Dedifferentiated amniotic fluid mesenchymal stem cell (primary cell): ENCODE measurements around the gene SYNDIG1.

Experiments
- DNase-seq: peaks from one replicate; pipeline ENCODE4 v3.0.0-alpha.2; 2016; ENCODE audit errors: extremely low spot score

The SYNDIG1 gene

DNA sequence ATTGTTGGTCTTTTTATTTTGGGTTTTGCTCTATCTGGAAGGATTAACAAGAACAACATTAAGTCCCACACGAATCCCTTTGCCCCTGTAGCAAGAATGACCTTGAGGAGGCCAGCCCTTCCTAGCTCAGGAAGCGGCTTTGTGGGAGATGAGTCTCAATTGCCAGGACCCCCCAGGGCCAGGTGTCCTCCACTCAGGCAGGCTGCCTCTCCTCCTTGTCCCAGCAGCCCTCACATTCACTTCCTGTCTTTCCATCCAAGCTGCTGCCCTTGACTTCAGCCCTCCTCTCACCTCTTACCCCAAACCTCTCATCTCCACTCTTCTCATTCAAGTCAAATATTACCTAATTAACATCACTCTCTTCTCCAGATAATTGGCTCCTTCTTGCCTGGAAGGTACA, 22.6 kb upstream of the SYNDIG1 start:
- DNase-seq, result no peak

DNA sequence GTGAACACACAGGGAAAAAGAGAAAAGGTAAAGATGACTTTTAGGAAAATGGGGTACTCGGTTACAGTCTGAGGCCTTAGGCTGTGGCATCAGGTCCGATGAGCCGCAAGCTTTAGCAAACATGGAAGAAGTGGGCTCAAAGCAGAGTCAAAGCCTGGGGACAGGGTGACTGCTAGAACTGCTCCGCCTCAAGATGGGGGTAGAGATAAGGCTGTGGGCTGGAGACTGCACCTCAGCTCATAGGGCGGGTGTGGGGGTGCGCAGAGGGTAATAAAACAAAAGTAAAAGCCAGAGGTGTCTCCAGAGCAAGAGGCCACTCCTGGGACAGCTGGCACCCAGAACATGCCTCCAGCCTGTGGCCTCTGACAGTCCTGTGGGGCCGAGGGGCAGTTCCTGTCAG, 21.3 kb upstream of the SYNDIG1 start:
- no peak for DNase-seq

DNA sequence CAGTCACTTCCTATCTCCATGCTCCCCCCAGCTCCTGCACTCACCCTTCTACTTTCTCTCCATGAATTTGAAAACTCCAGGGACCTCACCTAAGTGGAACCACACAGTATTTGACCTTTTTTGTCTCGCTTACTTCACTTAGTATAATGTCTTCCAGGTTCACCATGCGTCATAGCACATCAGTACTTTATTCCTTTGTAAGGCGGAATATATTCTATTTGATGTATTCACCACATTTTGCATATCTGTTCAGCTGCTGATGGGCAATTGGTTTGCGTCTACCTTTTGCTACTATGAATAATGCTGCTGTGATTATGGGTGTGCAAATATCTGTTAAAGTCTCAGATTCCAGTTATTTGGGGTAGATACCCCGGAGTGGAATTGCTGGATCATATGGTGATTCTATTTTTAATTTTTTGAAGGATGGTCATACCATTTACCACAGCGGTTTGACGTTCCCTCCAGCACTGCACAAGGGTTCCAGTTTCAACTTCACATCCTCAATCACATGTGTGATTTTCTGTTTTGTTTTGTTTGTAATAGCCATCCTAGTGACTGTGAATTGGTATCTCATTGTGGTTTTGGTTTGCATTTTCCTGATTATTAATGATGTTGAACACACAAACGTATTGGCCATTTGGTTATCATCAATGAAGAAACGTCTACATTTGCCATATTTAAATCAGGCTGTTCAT, 20.3 kb upstream of the SYNDIG1 start:
- DNase-seq, result no peak

DNA sequence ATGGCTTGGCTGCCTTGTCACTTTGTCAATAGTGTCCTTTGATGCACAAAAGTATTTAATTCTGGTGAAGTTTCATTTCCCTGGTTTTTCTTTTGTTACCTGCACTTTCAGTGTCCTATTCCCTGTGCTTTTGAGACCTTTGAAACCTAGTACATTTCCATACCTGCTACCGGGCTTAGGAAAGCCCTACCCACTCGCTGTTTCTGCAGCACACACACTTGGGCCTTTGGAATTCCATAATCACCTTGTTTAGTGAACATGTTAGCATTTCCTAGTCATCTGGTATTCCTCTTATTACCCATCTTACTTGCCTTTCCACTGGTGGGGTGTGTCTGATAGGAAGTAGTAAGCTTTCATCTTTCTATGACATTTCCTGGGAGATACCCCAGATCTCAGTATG, 19.3 kb upstream of the SYNDIG1 start:
- DNase-seq, result no peak

DNA sequence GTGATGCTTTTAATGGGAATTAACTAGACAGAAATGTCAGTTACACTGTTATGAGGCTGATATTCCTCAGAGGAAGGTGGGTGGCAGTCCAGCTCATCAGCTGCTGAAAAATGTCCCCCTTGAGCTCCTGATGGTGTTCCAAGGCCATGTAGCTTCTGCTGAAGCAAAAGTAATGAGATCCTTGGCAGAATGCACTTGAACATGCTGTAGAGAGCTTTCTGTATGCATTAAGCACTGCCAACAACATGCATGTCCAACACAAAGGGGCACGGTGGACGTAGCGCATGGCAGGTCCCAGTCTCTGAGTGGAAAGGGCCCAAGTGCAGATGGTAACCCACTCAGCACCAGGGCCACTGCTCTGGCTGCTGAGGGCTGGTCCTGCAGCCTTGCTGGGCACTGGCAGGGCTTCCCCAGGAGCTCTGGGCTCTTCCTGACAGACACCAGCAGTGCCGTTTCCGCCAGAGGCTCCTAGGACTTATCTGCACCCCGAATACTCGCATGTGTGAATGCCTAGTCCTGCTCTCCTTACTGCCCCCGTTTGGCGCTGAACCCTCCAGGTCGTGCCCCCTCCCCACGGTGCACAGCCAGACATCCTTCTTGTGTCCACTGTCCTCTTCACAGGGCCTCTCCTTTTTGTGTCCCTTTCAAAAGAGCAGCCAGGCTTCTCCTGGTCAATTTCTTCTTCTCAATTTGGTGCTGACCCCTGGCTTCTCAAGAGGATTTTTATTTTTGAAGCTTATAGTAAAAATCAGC, 18.6 kb upstream of the SYNDIG1 start:
- DNase-seq, result no peak

DNA sequence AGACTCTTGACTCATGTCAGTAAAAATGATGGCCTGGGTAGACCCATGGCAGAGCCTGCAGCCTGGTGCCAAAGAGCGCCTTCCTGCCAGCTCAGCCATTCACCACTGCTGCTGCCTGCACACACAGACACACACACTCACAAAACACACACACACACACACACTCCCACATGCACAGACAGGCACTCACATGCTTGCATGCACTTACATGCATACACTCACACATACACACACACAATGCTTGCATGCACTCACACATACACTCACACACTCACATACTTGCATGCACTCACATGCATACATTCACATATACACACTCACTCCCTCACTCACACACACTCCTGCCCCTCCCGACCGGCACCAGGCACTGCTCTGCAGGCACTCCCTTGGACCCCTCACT, 18.0 kb upstream of the SYNDIG1 start:
- no peak for DNase-seq

DNA sequence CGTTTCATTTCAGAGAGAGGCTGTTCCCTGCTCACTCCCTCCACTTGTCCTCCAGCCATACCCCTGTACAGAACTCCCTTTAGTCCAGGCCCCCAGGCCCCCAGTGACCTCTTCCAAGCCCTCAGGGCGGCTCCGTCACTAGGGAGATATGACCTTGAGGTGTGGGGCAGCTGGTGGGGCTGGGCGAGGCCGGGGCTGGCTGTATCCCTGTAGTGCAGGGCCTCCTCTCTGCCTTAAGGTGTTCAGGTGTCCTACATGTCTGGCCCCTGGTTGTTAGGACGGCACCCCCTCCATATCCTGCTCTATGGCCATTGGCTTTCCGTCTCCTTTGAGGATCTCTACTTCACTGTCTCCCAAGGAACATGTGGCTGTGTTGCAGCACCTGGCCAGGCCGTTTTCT, 17.4 kb upstream of the SYNDIG1 start:
- no peak for DNase-seq

DNA sequence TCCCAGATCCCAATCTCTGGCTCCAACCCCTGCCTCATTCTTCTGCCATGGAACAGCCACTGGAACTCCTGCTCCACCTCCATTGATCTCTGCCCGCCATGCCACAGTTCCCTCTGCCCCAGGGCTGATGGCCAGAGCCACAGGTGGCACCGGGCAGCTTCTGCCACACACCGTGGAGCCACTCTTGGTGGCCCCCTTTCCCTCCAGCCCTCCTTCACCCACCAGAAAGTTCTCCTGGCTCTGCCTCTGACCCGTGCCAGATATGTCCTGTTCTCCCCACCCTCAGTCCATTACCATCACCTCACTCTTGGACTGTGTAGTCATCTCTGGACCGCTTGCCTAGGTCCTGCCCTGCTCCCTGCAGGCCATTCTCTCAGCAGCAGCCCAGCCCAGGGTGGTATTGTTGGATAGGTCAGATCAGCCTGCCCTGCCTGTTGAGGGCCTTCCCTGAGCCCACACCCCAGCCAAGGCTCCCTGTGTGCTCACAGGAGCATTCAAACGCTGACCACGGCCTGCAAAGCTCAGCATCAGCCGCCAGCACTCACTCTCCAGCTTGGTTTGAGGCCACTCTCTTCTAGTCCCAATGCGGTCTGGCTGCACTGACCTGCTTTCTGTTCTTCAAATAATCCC, 16.8 kb upstream of the SYNDIG1 start:
- no peak for DNase-seq

DNA sequence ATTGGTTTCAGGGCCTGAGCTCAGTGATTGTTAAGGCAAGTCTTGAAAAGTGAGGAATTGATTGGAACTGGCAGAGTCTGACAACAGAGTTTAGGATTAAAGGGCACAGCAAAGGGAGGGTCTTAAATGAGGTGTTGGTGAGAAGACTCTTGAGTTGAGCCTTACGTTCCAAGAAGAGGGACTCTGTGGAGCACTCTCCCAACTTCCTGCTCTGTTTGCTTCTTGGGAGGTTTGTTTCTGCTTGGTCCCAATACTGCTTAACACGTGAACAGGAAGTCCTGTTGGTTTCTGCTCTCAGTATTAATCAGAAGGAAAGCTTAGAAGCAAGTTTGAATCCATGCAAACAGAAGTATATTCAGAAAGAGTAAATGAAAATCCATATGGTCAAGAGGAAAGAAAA, 15.6 kb upstream of the SYNDIG1 start:
- no peak for DNase-seq

DNA sequence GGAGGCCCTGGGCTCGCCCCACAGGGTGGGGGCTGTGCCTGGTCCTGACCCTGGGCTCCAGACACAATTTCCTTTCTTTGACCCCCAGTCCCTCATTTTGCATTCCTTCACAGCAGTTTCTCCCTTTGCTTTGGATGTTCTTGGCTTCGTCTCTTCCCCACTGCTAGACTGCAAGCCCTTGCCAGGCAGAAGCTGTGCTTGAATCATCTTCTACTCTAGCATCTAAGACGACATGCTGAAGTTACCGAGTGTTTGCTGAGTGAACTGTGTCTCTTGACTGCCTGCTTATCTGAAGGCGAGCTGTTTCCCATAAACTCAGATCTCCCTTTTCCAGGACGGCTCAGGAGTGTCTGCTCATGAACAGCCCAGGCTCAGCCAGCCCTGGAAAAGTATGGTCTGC, 14.3 kb upstream of the SYNDIG1 start:
- no peak for DNase-seq

DNA sequence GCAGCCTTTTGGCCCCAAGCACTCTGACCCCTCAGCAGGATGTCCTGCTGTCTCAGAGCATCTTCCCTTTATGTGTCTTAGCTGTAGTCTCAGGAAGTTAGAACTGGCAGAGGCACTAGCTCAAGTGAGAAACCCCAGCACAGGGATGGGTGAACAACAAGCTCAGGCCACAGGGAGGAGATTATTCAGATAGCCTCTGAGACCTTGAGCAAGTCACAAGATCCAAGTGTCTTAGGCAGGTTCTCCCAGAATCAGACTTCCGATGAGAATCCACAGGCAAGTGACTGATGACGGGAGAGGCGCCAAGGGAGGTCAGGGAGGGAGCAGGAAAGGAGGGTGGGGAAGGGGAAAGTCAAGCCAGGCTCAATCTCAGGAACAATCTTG, 13.0 kb upstream of the SYNDIG1 start:
- DNase-seq, result no peak

DNA sequence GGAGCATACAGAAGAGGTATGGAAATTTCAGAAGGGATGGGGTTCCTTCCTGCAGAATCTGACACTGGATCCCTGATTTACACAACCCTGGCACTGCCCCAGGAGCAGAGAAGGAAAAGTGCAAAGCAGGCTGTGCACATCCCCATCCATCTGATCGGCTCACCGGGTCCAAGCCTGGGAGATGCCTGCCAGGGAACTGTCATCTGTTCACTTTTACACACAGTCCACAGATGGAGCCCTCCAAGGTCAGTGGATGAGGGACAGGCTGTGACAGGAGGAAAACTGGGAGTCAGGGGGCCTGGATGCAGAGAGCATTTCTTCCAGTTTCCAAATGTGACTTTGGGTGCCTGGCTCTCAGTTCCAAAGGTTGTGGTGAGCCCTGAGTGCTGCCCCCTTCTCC, 11.0 kb upstream of the SYNDIG1 start:
- no peak for DNase-seq

DNA sequence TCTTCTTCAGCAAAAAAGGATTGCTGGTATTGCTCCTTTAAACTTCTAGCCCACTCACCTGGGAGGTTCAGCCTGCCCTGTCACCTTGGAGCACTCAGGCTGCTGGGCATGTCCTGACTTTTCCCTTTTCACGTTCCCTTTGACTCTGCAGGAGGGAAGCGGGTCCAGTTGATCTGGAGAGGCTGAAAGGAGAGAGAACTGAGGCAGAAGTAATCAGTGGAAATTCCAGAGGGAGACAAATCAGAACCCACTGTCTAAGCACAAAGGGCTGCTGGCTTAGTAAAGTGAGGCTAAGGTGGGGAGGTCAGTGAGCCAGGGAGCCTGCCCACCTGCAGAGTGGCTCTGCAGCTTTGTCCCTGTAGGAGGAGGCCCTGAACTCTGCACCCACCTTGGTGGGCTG, 9.7 kb upstream of the SYNDIG1 start:
- no peak for DNase-seq

DNA sequence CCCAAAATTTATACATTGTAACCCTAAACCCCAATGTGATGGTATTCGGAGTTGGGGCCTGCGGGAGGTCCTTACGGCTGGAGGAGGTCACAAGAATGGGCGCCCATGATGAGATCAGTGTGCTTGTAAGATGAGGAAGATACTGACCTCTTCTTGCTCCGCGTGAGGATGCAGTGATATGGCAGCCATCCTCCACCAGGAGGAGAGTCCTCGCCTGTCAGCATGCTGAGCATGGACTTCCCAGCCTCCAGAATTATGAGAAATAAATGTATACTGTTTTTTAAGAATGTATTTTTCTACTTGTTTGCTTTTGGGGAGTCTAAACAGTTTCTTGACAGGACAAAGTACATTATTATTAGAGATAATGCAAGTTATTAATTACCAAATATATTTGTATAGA, 8.7 kb upstream of the SYNDIG1 start:
- no peak for DNase-seq

DNA sequence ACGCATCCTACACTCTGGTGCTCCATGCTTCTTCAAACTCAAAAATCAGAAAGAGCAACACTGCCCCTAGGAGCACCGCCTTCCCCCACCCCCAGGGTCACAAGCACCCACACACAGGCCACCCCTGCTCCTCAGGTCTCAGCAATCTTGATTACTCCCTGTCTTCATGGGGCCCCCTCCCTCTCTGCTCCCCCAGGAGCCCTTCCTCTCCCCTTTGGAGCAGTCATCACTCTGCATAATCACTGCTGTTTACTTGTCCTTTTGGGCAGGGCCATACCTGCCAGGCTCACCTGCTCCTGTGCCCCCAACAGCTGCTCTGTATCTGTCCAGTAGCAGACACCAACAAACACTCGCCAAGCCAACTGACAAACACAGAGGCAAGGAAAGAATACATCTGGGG, 7.6 kb upstream of the SYNDIG1 start:
- no peak for DNase-seq

DNA sequence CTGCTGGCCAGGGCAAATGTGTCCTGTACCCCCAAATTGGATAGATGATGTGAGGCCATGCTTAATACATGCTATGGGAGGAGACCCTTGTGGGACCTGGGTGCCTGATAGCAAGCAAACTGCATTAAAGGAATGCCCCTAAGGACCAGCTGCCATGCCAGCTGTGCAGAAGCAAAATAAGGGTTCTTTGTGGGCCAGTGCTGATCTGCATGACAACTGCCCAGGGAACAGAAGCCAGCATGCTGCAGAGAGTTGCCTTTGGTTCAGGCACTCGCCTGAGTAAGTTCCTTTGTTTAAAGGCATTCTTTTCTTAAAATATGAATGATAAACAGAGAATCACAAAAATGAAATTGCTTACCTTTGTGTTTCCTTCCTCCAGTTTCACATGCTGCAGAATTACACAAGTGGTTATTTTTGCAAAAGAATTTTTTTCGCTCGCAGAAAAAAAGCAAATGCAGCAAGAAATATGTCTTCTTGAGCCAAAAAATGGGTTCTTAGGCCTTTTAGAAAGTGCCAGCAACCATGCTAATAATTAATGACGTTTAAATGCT, 6.9 kb upstream of the SYNDIG1 start:
- DNase-seq, result no peak

DNA sequence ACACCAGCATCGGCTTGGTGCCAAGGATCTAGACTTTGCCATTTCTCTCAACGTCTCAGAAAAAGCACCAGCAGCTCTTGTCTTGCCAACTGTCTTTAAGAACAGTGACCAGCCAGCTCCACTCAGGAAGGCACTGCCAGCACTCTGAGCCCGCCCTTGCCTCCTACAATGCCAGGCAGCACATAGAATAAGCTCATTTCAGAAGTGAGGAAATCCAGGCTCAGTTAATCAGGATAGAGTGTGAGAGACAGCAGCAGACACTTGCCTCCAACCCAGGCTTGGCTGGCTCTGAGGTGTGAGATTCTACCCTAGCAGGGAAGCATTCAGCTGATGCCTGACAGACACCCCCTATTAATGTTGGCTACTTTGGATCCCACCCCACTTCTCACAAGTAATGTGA, 4.3 kb upstream of the SYNDIG1 start:
- no peak for DNase-seq

DNA sequence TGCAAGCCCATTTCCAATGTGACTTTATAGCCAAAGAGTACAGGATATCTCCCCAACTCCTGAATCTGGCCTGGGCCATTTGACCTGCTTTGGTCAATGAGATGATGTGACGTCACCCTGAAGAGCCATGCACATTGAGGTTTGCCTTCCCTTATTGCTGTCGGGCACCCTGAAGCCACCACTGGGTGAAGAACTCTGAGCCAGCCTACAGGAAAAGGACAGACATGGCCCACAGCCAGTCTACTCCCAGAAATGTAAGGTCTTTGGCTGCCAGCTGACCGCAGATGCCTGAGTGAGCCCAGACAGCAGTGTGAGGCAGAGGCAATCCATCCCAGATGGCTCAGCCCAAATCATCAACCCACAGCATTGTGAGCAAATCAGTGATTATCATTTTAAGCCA, 3.7 kb upstream of the SYNDIG1 start:
- no peak for DNase-seq

DNA sequence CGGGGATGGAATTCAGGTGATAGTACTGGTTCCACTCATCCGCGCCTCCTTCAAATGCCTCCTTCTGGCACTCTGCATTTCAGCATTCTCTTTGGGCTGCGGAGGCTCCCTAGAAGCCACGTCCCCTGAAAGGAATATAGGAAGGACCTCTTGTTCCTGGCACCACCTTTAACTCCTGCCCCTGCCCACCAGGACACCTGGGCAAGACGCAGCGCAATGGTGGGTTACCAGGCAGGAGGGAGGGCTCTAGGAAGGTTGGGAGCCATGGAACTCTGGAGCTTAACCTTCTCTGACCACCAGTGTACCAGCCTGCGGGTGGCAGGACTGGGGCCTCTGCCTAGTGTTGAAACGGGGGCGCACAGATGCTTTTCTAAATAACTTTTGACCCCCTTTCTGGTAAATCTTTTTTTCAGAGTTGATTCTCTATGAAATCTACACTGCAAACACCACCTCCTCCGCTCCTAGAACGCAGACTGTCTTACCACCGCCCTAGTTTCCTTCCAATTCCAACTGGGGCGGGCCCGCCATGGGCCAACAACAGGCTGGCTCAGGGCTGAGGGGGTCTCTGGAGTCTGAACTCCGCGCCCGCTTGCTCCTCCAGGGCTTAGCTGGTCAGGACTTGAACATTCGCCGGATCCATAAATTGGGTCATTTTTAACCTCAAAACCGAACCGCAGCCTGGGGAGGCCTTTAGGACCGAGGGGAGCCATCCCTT, 871 bp upstream of the SYNDIG1 start:
- DNase-seq, result no peak

DNA sequence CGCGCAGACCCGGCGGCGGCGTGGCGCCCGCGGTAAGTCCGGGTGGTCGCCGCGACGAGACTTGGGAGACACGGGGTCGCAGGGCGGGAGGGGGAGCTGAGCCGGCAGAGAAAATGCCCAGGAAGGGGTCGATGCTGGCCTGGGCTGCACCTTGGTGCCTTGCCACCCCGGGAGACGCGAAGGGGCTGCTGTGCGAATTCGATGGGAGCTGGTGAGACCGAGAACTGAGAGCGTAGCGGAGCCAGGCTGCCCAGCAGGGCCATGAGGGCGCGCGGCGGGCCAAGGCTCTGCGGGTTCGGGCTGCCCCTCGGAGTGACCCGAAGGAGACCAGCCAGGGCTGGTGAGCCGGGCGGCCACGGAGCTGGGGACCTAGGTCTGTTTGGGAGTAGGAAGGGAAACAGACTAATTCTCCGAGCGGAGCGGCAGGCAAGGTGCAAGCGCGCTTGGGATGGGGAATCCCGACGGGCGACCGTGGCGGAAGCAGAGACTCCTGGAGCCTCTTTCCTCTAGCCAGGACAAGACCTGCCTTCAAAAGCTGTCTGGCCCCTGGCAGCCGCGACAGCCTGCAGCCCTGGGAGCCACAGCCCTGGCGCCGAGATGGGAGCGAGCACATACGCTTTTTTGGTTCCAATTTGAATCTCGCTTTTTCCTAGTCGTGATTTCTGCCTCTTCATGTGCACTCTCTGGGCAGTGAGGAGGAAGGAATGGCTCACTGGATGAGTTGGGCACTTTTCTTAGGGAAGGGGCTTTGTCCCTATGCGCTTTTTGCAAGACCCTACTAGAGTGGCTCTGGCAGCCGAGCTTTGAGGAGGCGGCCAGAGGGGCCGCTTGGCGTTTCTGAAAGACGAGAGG, 691 bp downstream of the SYNDIG1 start:
- no peak for DNase-seq
